Astrocyte (in vitro differentiated cells and primary cell): Measurements from ENCODE around the gene BCOR. TPM values are rescaled to one million over a fixed set of nuclear protein-coding genes. Genes with fewer than 3 reads are reported as not detected.
A peak's percentile ranks its signal among the peaks of the same experiment; 100 is the strongest.

ENCODE experiments used
- DNase-seq: peaks from one replicate; pipeline ENCODE4 v3.0.0-alpha.2; 2010; ENCODE audit warnings: low read depth
- FAIRE-seq: peaks from 2 replicates; lab custom pipeline; 2011; peaks lifted over from hg19 to GRCh38; lab: Jason Lieb, UNC
- H2AFZ ChIP-seq: 2 replicates; pipeline ENCODE4 v1.6.0; 2012; ENCODE audit warnings: low read depth, low read length, inconsistent platforms
- H3K27ac ChIP-seq: 2 replicates; pipeline ENCODE4 v1.5.1; 2011; ENCODE audit warnings: low read depth, low read length, inconsistent platforms
- H3K27me3 ChIP-seq: 2 replicates; pipeline ENCODE4 v1.6.0; 2011; ENCODE audit warnings: low read length, inconsistent platforms; ENCODE audit not compliant: insufficient read depth
- H3K36me3 ChIP-seq: 2 replicates; pipeline ENCODE4 v1.5.1; 2011; ENCODE audit warnings: low read length, inconsistent platforms; ENCODE audit not compliant: insufficient read depth
- H3K4me1 ChIP-seq: 2 replicates; pipeline ENCODE4 v1.5.1; 2011; ENCODE audit warnings: low read length, inconsistent platforms; ENCODE audit not compliant: insufficient read depth
- H3K4me2 ChIP-seq: 2 replicates; pipeline ENCODE4 v1.6.0; 2012; ENCODE audit warnings: low read length, inconsistent platforms
- H3K4me3 ChIP-seq: 2 replicates; pipeline ENCODE4 v1.5.1; 2011; ENCODE audit warnings: low read depth, mild to moderate bottlenecking, low read length, inconsistent platforms; ENCODE audit not compliant: insufficient read depth
- H3K79me2 ChIP-seq: 2 replicates; pipeline ENCODE4 v1.6.0; 2012; ENCODE audit warnings: mild to moderate bottlenecking, low read length, inconsistent platforms; ENCODE audit not compliant: insufficient read depth
- H3K9ac ChIP-seq: 2 replicates; pipeline ENCODE4 v1.6.0; 2012; ENCODE audit warnings: mild to moderate bottlenecking, low read length, inconsistent platforms
- H3K9me3 ChIP-seq: 2 replicates; pipeline ENCODE4 v1.5.1; 2012; ENCODE audit warnings: low read depth, mild to moderate bottlenecking, low read length, inconsistent platforms; ENCODE audit not compliant: insufficient read depth
- H4K20me1 ChIP-seq: 2 replicates; pipeline ENCODE4 v1.6.0; 2012; ENCODE audit warnings: low read length, inconsistent platforms; ENCODE audit not compliant: insufficient read depth
- H3K27ac Mint-ChIP-seq: one replicate; pipeline ENCODE4 v1.8.0; 2021; ENCODE audit warnings: mild to moderate bottlenecking, mixed read lengths; ENCODE audit not compliant: unreplicated experiment
- H3K27me3 Mint-ChIP-seq: one replicate; pipeline ENCODE4 v1.8.0; 2021; ENCODE audit warnings: low read depth, mixed read lengths; ENCODE audit not compliant: unreplicated experiment
- H3K36me3 Mint-ChIP-seq: one replicate; pipeline ENCODE4 v1.8.0; 2021; ENCODE audit warnings: low read depth, mixed read lengths; ENCODE audit not compliant: unreplicated experiment
- H3K4me1 Mint-ChIP-seq: one replicate; pipeline ENCODE4 v1.8.0; 2021; ENCODE audit warnings: low read depth, mixed read lengths; ENCODE audit not compliant: unreplicated experiment
- H3K4me3 Mint-ChIP-seq: one replicate; pipeline ENCODE4 v1.8.0; 2021; ENCODE audit warnings: mild to moderate bottlenecking, moderate library complexity, mixed read lengths; ENCODE audit not compliant: unreplicated experiment
- H3K9me3 Mint-ChIP-seq: one replicate; pipeline ENCODE4 v1.8.0; 2021; ENCODE audit warnings: mild to moderate bottlenecking, mixed read lengths; ENCODE audit not compliant: unreplicated experiment
- EZH2 ChIP-seq: IDR thresholded peaks from 2 replicates; pipeline ENCODE4 v1.6.1; 2012; ENCODE audit warnings: mild to moderate bottlenecking, low read length, inconsistent platforms; ENCODE audit not compliant: insufficient read depth
- total RNA-seq: library from RNA; stranded (reverse); gene quantifications from 2 replicates; pipeline ENCODE4 v1.2.1, GENCODE V29; 2021
- TF ChIP-seq, protein P1 (sequence below): IDR thresholded peaks from 2 replicates; pipeline ENCODE4 v1.5.1; 2011; ENCODE audit warnings: low read depth, mild to moderate bottlenecking, inconsistent platforms, low read length, moderate library complexity; ENCODE audit not compliant: insufficient read depth

The BCOR gene
- total RNA-seq, 1 donor from 2014 or later = 9.0 TPM

- Histone ChIP-seq H3K27me3 (no peaks in the 10 kb centered on the region), H3K4me2 (peak overlapping the region; percentile 57), H4K20me1 (peaks cover 80% of the 10 kb centered on the region), H2AFZ (no peak overlapping the region), H3K36me3 (no peaks in the 10 kb centered on the region), H3K79me2 (peaks cover 74% of the 10 kb centered on the region), H3K9me3 (no peaks in the 10 kb centered on the region), H3K4me1 (peaks cover 27% of the 10 kb centered on the region), H3K27ac (no peak overlapping the region), H3K4me3 (no peak overlapping the region), H3K9ac (no peak overlapping the region)
- H3K4me1 Mint-ChIP-seq = peaks cover 20% of the 10 kb centered on the region
- no peaks in the 10 kb centered on the region for H3K36me3 Mint-ChIP-seq
- FAIRE-seq = no peak
- H3K9me3 Mint-ChIP-seq = no peaks in the 10 kb centered on the region
- TF ChIP-seq, protein P1, sequence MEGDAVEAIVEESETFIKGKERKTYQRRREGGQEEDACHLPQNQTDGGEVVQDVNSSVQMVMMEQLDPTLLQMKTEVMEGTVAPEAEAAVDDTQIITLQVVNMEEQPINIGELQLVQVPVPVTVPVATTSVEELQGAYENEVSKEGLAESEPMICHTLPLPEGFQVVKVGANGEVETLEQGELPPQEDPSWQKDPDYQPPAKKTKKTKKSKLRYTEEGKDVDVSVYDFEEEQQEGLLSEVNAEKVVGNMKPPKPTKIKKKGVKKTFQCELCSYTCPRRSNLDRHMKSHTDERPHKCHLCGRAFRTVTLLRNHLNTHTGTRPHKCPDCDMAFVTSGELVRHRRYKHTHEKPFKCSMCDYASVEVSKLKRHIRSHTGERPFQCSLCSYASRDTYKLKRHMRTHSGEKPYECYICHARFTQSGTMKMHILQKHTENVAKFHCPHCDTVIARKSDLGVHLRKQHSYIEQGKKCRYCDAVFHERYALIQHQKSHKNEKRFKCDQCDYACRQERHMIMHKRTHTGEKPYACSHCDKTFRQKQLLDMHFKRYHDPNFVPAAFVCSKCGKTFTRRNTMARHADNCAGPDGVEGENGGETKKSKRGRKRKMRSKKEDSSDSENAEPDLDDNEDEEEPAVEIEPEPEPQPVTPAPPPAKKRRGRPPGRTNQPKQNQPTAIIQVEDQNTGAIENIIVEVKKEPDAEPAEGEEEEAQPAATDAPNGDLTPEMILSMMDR = no peak
- no peak for TF ChIP-seq EZH2
- no peak for DNase-seq
- no peak overlapping the region for H3K27ac Mint-ChIP-seq
- peak overlapping the region; percentile 57 for H3K4me3 Mint-ChIP-seq
- H3K27me3 Mint-ChIP-seq = peaks cover 4% of the 10 kb centered on the region
These were observed 11.0 kb downstream of the BCOR start for GRCh38 chrX:40086569-40087335.

DNA sequence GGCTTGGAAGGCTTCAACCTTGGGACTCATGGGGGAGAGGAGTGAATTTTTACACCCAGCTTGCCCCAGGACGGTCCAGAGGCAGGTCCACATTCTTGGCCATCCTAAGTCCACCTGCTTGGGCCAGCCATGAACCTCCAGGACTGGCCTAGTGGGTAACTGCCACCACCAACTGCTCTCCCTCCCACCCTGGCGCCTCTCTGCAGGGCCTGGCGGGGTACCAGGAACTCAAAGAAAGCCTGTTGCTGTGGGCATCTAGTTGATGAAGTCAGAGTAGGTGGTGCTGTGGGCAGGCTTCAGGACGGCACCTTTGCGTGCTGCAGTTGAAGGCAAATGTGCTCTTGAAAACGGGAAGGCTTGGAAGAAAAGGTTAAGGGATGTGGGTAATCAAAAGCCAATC, 12.0 kb downstream of the BCOR start:
- Histone ChIP-seq H2AFZ (no peak overlapping the region), H3K4me2 (peak overlapping the region; percentile 64), H3K9me3 (no peaks in the 10 kb centered on the region), H3K36me3 (no peaks in the 10 kb centered on the region), H3K27me3 (no peaks in the 10 kb centered on the region), H3K4me1 (peaks cover 27% of the 10 kb centered on the region), H3K9ac (no peak overlapping the region), H3K27ac (no peak overlapping the region), H3K79me2 (peaks cover 73% of the 10 kb centered on the region), H4K20me1 (peaks cover 84% of the 10 kb centered on the region), H3K4me3 (no peak overlapping the region)
- H3K36me3 Mint-ChIP-seq = no peaks in the 10 kb centered on the region
- peaks cover 20% of the 10 kb centered on the region for H3K4me1 Mint-ChIP-seq
- H3K9me3 Mint-ChIP-seq = no peaks in the 10 kb centered on the region
- FAIRE-seq (peak; percentile 77), DNase-seq (no peak)
- H3K4me3 Mint-ChIP-seq = no peak overlapping the region
- no peak overlapping the region for H3K27ac Mint-ChIP-seq
- no peak for TF ChIP-seq EZH2
- TF ChIP-seq, protein P1 = no peak
- H3K27me3 Mint-ChIP-seq = peaks cover 2% of the 10 kb centered on the region

DNA sequence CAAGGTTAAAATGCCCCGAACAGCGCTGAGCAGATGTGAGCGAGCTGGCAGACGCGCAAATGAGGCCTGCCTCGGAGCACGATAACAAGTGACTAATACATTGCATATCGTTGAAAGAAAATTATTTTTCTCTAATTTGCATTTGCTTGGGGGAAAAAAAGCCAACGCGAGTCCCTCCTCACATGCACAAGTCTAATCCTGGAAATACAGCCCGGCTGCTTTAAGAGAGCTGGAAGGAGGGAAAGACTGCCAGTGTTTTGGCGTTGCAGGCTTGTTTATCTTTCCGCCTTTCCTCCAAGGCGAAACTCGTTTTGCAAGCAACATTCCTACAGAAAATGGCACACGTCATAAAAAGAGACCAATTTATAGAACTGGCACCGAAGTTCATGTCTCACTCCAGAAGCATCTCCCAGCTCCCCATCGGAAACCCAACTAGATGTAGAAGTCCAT, 12.6 kb downstream of the BCOR start:
- Histone ChIP-seq H3K36me3 (no peaks in the 10 kb centered on the region), H2AFZ (no peak overlapping the region), H3K9me3 (no peaks in the 10 kb centered on the region), H3K4me2 (peak overlapping the region; percentile 64), H3K27ac (no peak overlapping the region), H3K4me1 (peaks cover 27% of the 10 kb centered on the region), H3K9ac (no peak overlapping the region), H3K79me2 (peaks cover 70% of the 10 kb centered on the region), H4K20me1 (peaks cover 89% of the 10 kb centered on the region), H3K4me3 (no peak overlapping the region), H3K27me3 (no peaks in the 10 kb centered on the region)
- peaks cover 2% of the 10 kb centered on the region for H3K27me3 Mint-ChIP-seq
- H3K36me3 Mint-ChIP-seq = no peaks in the 10 kb centered on the region
- DNase-seq (peak; percentile 66), FAIRE-seq (peak; percentile 90)
- no peak overlapping the region for H3K27ac Mint-ChIP-seq
- H3K9me3 Mint-ChIP-seq = no peaks in the 10 kb centered on the region
- H3K4me3 Mint-ChIP-seq = no peak overlapping the region
- TF ChIP-seq, protein P1 = no peak
- TF ChIP-seq EZH2 = no peak
- peaks cover 20% of the 10 kb centered on the region for H3K4me1 Mint-ChIP-seq
